ENCODE measurements around the gene JPH2.

GRCh38 chr20:44093249-44093582 lies 93.8 kb downstream of the JPH2 start:
- TF ChIP-seq POLR2AphosphoS5 (IDR thresholded peaks at IDR 0.05; ENCODE audit: low read depth, low read length) (no peak), POLR2A (IDR thresholded peaks at IDR 0.05; ENCODE audit: low read depth, low read length) (no peak), TAF1 (IDR thresholded peaks at IDR 0.05; ENCODE audit: borderline replicate concordance, low read depth, low read length) (no peak)
